ENCODE data around the gene CXCL8.

DNA sequence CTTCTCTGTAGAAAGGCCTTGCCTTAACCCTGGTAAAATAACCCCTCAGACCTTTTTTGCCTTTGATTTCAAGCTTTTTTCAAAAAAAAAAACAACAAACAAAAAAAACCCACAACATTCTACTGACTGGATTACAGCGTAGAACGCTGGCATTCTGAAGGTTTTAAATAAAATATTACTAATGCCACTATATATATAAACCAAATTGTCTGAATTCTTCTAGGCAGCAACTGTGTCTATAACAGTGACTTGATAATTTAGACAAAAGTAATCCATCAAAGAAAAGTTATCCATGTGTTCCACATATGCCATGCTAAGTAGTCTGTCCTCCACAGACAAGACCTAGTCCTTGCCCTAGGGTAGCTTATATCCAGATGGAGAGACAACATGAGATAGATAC, 33.6 kb upstream of the CXCL8 start:
- TF ChIP-seq, protein P1, sequence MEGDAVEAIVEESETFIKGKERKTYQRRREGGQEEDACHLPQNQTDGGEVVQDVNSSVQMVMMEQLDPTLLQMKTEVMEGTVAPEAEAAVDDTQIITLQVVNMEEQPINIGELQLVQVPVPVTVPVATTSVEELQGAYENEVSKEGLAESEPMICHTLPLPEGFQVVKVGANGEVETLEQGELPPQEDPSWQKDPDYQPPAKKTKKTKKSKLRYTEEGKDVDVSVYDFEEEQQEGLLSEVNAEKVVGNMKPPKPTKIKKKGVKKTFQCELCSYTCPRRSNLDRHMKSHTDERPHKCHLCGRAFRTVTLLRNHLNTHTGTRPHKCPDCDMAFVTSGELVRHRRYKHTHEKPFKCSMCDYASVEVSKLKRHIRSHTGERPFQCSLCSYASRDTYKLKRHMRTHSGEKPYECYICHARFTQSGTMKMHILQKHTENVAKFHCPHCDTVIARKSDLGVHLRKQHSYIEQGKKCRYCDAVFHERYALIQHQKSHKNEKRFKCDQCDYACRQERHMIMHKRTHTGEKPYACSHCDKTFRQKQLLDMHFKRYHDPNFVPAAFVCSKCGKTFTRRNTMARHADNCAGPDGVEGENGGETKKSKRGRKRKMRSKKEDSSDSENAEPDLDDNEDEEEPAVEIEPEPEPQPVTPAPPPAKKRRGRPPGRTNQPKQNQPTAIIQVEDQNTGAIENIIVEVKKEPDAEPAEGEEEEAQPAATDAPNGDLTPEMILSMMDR (conservative IDR thresholded peaks at IDR 0.05), result no peak
- no peak for TF ChIP-seq ZFX (IDR thresholded peaks at IDR 0.05)
